GM21381 (cell line): ENCODE measurements around the gene PALM3.

Experiments
- ATAC-seq: cut with Tn5 transposase; IDR thresholded peaks from one replicate; pipeline ENCODE4 v1.9.1; 2021; ENCODE audit warnings: mild to moderate bottlenecking, moderate library complexity; ENCODE audit not compliant: unreplicated experiment

The PALM3 gene

DNA sequence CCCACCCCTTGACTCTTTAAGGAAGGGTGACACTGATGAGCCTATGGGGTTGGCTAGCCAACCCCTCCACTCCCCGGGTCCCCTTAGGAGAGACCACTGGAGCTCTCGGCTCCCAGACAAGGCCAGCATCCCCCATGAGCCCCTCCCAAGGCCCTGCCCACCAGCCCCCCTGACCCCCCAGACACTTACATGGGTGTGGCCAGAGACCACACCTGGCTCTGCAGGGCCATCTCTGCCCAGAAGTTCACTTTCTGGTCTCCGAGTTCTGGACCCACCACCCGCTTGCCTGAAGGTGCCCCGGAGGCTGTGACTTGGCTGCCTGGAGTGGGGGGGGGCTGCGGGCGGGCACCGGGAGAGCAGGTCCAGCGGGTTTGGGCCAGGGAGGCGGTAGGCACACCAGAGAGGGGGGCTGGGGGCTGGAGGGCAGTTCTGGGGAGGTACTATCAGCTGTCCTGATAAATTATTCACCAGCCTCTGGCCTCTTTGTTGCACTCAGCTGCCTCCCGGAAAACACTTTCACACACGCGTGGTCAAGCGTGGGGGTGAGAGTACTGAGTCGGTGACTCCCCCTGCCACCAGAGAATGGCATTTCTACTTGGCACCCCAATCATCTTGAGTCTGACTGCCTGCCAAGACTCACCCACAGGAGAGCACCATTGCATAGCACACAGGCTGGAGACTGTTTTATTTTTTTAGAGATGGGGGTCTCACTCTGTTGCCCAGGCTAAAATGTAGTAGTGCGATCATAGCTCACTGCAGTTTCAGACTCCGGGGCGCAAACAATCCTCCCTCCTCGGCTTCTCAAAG lies at the start of gene PALM3:
TSS of gene PALM3 (minus strand) at position 326 of the 807 bp plus-strand sequence. CDS start at position 230, 96 bp downstream.
- ATAC-seq = no peak

GRCh38 chr19:14111486-14111885 lies 49.6 kb upstream of the PALM3 start:
- no peak for ATAC-seq

DNA sequence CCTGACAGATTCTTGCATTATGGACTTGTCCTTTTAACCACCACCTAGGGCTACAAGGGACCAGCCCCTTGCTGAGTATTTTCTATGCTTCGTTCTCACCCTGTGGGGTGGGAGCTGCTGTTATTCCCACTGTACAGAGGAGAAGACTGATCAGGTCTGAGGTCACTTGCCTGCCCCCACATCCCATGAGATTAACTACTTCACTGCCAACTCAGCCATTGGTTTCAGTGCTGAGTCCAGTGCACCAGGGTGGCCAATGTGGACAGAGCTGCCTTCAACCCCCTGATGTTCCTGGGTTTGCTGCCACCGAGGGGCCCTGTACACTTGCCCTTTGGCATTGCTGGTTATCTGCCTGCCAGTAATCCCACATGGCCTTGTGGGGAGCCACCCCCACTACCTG lies 48.8 kb upstream of the PALM3 start:
- ATAC-seq = no peak

DNA sequence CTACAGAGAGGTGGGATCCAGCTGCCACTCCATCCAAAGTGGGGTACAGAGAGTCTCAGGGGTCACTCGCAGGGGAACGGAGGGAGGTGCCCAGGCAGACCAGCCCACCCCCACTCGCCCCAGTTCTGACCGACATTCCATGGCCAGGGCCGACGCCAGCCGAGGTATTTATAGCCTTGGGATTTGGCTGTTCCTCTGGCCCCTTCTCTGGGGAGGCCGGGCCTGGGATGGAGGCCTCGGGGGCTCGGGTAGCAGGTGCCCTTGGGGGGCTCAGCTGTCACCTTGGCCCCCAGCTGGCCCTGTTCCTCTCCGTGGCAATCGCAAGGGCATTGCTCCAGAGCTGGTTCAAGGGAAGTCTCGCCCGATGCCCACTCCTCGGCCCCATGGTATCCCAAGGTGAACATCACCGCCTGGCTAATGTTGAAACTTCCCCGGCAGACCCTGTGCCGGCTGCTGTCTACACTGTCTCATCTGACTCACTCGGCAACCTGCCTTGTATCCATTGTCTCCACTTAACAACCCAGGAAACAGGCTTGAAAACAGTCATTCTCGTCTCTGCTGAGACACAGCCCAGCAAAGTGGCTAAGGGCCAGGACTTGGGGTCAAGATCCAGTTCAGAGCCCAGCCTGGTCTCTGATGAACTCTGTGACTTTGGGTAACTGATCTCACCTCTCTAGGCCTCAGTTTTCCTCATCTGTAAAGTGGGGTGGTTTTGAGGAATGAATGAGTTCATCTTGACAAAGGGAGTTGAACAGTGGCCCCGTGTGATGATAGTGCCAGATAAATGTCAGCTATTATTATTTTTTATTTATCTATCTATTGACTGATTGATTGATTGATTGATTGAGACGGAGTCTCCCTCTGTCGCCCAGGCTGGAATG lies 45.9 kb upstream of the PALM3 start:
- ATAC-seq = no peak

- no peak for ATAC-seq
Observed at GRCh38 chr19:14106840-14107239, 45.0 kb upstream of the PALM3 start.

DNA sequence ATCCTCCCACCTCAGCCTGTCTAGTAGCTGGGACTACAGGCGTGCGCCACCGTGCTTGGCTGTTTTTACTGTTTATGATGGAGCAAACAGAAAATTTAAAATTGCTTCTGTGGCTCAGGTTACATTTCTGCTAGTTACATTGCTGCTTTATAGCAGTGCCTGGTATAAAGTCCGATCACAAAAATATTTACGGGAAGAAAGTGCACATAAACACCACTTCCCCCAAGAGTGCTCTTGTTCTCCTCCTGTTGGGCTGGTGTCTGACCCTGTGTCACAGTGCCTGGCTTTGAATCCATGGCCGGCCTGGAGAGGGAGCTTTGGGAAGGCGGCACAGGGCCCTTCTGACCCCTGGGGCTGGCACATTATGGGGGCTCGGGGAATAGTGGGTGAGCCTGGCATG lies 43.8 kb upstream of the PALM3 start:
- no peak for ATAC-seq

DNA sequence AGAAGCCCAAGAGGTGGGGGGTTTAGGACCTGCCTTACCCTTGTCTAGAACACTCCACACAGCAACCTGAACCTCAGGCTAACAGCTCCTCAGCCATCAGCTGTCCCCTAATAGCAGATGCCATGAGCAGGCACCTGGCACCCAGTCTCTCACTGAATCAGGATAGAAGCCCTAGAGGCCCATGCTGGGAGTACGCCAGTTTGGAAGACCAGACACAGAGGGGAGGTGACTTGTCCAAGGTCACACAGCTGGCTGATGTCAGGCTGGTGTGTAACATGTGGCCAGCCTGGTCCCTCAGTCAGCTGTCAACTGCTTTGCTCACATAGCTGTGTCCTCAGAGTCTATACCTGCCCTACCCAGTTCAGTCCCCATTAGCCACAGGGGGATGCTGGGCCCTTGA lies 41.4 kb upstream of the PALM3 start:
- no peak for ATAC-seq

DNA sequence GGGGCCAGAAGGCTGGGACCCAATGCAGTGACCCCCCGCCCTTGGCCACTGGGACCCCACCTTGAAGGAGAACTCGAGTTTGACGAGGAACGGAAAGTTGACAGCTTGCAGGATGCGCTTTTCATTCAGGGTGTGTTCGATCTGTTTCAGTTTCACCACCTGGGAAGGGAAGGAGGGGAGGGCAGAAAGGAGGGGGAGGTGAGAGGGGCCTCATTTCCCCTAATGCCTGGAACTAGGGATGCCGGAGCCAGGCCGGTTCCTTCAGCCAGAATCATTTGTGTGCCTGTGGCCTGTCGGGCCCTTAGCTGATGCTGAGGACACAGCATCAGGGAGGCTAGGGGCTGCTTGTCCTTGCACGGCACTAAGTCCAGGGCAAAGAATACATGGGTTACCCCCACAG lies 40.9 kb upstream of the PALM3 start:
- no peak for ATAC-seq

DNA sequence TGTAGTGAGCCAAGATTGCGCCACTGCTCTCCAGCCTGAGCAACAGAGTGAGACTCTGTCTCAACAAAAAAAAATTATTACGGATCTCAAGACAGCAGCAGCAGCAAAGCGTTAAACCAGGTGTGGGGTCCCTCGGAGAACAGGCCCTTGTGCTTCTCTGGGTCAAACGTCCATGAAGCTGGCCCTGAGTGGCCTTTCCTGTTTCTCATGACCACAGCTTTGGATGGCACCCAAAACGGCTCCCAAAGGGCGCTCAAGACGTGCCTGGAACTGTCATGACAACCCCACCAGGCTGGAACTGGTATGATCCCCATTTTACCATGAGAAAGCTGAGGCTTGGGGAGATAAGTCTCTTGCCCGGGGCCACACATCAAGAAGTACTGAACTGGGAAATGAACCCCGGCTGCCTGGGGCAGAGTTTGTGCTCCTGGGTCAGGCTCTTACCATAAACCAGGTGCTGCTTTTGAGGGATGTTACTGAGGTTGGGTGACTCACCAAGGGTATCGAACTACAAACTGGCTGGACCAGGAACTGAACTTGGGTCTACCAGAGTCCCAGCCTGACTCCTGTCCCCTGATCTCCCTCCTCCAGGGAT lies 40.3 kb upstream of the PALM3 start:
- ATAC-seq = no peak

GRCh38 chr19:14101003-14101545 lies 39.2 kb upstream of the PALM3 start:
- ATAC-seq = no peak

- ATAC-seq = no peak
Observed at GRCh38 chr19:14097532-14098151, 35.8 kb upstream of the PALM3 start.

- no peak for ATAC-seq
Observed at GRCh38 chr19:14096272-14096992, 34.6 kb upstream of the PALM3 start.

DNA sequence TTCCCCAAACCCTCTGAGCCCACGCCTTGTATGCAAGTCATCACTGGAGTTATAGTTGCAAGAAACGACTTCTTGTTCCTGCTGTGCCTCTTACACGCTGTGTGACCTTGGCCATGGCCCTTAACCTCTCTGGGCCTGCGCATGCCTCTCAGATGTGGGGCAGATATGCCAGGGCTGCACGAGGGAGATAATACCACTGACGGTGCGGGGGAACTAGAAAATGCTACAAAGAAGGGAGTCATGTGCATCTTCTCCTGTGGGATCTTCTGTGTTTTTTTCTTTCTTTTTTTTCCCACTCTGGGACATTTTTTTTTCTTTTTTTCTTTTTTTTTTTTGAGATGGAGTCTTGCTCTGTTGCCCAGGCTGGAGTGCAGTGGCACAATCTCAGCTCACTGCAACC lies 33.0 kb upstream of the PALM3 start:
- ATAC-seq = no peak

GRCh38 chr19:14093117-14093823 lies 31.4 kb upstream of the PALM3 start:
- no peak for ATAC-seq

DNA sequence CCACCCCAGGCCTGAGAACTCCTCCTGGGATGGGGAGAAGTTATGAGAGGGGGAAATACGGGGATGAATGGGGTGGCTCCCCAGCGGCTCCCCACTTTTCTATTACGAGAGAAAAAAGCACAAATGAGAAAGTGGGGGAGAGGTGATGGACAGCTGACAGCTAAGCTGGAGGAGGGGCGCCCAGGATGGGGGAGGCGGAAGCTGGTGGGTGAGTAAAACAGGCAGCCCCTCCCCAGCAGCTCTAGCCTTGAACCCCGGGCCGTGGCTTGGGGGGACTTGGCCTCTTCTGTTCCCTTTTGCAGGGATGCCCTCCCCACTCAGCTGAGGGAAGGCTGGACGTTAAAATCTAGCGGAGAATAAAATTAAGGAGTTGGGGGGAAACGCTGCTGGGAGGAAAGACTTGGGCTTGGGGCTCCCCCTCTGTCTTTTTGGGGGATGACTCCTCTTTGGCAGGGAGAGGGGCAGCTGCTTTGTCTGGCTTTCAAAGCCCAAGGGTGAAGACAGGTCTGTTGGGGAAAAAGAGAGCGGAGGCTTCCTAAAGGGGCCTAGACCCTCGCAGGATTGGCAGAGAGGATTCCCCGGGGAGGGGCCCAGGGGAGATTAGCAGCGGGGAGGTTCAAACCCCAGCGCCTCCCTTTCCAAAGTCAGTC lies 30.1 kb upstream of the PALM3 start:
- no peak for ATAC-seq

- peak; percentile 47 for ATAC-seq
Observed at GRCh38 chr19:14091081-14091812, 29.4 kb upstream of the PALM3 start.

DNA sequence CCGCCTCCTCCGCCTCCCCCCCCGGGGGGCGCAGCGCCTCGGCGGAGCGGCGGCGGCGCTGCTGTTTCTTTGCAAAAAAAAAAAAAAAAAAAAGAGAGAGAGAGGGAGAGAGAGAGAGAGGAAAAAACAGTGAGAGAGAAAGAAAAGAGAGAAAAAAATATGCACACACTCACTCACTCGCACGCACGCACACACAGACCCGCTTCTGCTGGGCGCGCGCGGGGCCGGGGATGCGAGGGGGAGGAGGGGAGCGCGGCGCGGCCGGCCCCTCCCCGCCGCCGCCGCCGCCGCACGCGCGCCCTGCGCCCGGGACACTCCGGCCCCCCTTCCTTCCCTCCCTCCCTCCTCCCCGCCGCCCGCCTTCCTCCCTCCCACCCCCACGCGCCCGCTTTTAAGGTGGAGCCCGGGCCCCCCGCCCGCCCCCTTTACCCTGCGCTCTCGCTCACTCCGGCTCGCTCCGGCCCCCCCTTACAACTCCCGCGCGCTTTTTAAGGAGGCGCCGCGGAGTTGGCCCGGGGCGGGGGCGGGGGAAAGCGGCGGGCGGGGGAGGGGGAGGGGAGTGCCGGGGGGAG lies 28.7 kb upstream of the PALM3 start, which contains the start of gene SAMD1:
TSS of gene SAMD1 (minus strand) at position 243 of the 572 bp plus-strand sequence.
- peak; percentile 44 for ATAC-seq
